NCI-H524 treated with DMSO at 0.1 percent for 48 hours (cell line): ENCODE measurements around the gene SPTBN1.
"Not testable (repeated sequence)": the region's sequence is repeated elsewhere in the genome, so short reads cannot be mapped to it uniquely, and the experiment has no call there.

ENCODE experiments used
- DNase-seq: peaks from one replicate; lab custom pipeline; 2025; lab: John Stamatoyannopoulos, UW

Gene SPTBN1

GRCh38 chr2:54503828-54504227 is 47.7 kb downstream of the SPTBN1 start:
- no peak for DNase-seq

- DNase-seq: no peak
Measured at GRCh38 chr2:54504866-54505265, 48.7 kb downstream of the SPTBN1 start.

GRCh38 chr2:54508541-54508940 is 52.4 kb downstream of the SPTBN1 start:
- DNase-seq: no peak

GRCh38 chr2:54509043-54509442 is 52.9 kb downstream of the SPTBN1 start:
- not testable (repeated sequence) for DNase-seq

GRCh38 chr2:54510916-54511315 is 54.8 kb downstream of the SPTBN1 start:
- no peak for DNase-seq

- DNase-seq: no peak
Measured at GRCh38 chr2:54512183-54512582, 56.1 kb downstream of the SPTBN1 start.

GRCh38 chr2:54512663-54513362 is 56.7 kb downstream of the SPTBN1 start:
- no peak for DNase-seq

GRCh38 chr2:54513363-54513715 is 57.2 kb downstream of the SPTBN1 start:
- DNase-seq: no peak

- DNase-seq: no peak
Measured at GRCh38 chr2:54514822-54515569, 58.9 kb downstream of the SPTBN1 start.

GRCh38 chr2:54516842-54517241 is 60.7 kb downstream of the SPTBN1 start:
- no peak for DNase-seq

GRCh38 chr2:54518016-54518415 is 61.9 kb downstream of the SPTBN1 start:
- DNase-seq: not testable (repeated sequence)

GRCh38 chr2:54518430-54518829 is 62.3 kb downstream of the SPTBN1 start:
- no peak for DNase-seq

- DNase-seq: no peak
Measured at GRCh38 chr2:54519841-54520459, 63.8 kb downstream of the SPTBN1 start.

- DNase-seq: no peak
Measured at GRCh38 chr2:54520687-54521086, 64.6 kb downstream of the SPTBN1 start.

- no peak for DNase-seq
Measured at GRCh38 chr2:54522624-54523281, 66.6 kb downstream of the SPTBN1 start.

- DNase-seq: no peak
Measured at GRCh38 chr2:54523324-54523959, 67.3 kb downstream of the SPTBN1 start.

GRCh38 chr2:54524226-54524991 is 68.3 kb downstream of the SPTBN1 start:
- DNase-seq: no peak

- no peak for DNase-seq
Measured at GRCh38 chr2:54525321-54525720, 69.2 kb downstream of the SPTBN1 start.

- no peak for DNase-seq
Measured at GRCh38 chr2:54526226-54526879, 70.2 kb downstream of the SPTBN1 start.

- DNase-seq: no peak
Measured at GRCh38 chr2:54528311-54528955, 72.3 kb downstream of the SPTBN1 start.
